Measurements from ENCODE around the gene ITGB8.

DNA sequence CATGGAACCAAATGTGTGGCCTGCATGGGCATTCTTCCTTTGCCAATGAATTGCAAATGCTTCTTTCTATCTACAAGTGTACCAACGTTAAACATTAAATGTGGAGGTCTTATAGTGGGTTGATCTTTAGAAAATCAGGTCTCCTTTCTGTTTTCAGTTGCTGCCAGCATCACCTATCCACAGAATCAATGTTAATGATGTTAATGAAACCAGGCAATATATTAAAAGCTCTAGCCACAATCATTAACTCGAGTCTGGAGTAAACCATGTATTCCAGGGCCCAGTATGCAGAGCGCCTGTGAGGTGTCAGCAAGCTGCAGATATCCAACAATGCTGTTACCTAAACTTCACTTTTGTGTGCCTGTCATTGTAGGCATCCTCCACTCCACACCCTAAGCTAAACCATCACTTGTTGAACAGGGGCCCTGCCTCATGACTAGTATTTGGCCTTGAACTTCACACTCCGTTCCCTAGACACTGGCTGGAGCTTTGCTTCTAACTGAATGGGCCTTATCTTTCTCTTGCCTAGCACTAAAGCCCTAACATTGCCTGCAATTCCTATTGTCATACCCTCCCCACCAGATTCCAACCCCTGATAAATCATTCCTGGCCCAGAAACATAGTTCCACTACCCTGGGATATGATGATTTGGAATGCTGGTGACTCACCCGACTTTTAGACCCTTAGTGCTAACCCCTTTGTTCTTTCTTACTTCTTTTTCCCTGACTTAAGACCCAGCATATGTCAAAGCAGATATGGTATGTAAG, 24.3 kb upstream of the ITGB8 start:
- TF ChIP-seq EGR1 (IDR thresholded peaks at IDR 0.05; ENCODE audit: low read depth in 2 of 2), result no peak
- TF ChIP-seq, protein P1, sequence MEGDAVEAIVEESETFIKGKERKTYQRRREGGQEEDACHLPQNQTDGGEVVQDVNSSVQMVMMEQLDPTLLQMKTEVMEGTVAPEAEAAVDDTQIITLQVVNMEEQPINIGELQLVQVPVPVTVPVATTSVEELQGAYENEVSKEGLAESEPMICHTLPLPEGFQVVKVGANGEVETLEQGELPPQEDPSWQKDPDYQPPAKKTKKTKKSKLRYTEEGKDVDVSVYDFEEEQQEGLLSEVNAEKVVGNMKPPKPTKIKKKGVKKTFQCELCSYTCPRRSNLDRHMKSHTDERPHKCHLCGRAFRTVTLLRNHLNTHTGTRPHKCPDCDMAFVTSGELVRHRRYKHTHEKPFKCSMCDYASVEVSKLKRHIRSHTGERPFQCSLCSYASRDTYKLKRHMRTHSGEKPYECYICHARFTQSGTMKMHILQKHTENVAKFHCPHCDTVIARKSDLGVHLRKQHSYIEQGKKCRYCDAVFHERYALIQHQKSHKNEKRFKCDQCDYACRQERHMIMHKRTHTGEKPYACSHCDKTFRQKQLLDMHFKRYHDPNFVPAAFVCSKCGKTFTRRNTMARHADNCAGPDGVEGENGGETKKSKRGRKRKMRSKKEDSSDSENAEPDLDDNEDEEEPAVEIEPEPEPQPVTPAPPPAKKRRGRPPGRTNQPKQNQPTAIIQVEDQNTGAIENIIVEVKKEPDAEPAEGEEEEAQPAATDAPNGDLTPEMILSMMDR (IDR thresholded peaks at IDR 0.05; ENCODE audit: low read depth, low read length, missing input control), result no peak
- TF ChIP-seq RXRA (IDR thresholded peaks at IDR 0.05), result no peak
- TF ChIP-seq HNF4A (conservative IDR thresholded peaks at IDR 0.05), result no peak
- TF ChIP-seq REST (IDR thresholded peaks at IDR 0.05), result no peak
